HG03135 (cell line): ENCODE measurements around the gene C6orf89.

Experiments used
- ATAC-seq: cut with Tn5 transposase; IDR thresholded peaks from one replicate; pipeline ENCODE4 v1.9.1; 2021; ENCODE audit warnings: mild to moderate bottlenecking, moderate library complexity; ENCODE audit not compliant: unreplicated experiment

The C6orf89 gene

DNA sequence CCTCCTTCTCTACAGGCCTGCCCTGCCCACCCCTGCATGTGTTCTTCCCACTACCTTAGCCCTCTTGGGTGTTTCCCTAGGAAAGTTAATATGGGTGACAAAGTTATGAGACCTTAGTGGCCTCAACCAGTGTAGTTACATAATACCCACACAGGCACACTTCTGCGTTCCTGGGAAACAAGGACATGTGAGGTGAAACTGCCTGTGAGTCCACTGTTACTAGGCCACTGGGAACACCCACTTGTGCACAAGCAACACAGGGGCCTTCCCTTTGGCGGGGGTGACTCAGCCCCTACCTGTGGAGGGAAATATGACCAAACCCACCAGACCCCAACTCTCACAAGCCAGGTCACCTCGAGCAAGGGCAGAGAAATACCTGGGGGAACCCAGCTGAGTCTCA is 81.5 kb downstream of the C6orf89 start:
- ATAC-seq, result no peak

- no peak for ATAC-seq
These were observed 82.0 kb downstream of the C6orf89 start for GRCh38 chr6:36967757-36968156.

DNA sequence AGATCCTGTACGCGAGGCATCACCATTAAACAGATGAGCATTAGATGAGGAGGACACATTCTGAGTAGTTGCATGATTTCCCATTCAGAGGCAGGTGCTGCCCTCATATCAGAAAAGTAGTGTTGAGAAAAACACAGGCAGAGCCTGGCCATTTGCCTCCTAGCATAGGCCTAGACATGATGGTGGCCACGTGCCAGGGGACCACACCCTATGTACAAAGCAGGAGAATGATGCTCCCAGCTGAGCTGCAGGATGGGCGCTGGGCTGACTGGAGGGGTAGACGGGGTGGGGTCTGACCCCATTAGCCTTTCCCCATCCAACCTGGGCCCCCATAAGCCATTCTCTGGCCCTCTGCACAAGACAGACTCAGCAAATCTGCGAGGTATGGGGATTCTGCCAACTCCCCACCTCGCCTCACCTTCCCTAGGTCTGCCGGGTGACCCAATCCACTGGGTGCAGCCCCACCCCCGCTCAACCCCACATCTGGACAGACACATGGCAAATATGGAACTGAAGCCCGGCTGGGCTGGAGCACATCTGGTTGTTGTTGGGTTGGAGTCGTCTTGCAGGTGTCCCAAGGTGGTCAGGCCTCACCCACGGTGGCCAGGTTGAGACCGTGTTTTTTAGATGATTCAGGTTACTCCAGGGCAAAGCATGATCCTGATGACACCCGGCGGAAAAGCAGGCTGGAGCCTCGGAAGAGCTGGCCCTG is 82.7 kb downstream of the C6orf89 start:
- no peak for ATAC-seq

GRCh38 chr6:36969240-36969691 is 83.5 kb downstream of the C6orf89 start:
- no peak for ATAC-seq

DNA sequence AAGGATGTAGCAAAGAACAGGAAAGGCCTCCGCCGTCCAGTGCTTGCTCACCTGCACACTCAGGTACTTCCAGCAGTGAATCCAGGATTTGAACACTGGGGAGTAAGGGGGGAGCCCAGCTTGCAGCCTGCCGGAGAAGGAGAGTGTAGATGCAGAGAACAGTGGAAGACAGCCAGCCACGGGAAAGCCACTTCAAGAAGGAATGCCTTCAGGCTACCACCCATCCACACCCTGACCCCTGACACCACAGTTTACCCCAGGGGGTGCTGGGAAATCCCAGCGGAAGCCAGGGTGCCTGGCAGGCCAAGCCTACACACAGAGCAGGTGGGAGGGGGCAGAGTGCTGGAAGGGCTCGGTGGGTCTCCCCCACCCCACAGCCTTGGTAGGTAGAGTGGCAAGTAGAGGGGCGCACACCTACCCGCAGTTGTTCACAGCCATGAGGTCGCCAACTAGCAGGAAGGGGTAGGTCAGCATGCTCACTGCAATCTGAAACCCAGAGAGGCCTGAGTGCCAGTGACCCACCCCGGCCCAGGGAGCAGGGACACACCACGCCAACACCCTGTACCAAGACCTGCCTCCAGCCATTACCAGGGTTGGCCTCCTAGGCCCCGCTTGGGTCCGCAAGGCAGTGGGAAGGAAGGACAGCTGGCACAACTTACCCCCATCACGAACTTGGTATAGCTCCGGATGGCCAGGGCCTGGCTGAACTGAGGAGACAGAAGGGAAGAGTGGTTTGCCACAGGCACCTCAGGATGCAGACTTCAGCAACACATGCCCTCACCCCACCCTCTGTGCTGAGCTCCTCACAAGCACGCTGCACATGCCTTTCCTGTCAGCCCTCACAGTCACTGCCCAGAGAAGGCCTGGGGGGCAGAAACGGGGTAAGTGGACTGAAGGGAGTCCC is 84.5 kb downstream of the C6orf89 start:
- no peak for ATAC-seq

DNA sequence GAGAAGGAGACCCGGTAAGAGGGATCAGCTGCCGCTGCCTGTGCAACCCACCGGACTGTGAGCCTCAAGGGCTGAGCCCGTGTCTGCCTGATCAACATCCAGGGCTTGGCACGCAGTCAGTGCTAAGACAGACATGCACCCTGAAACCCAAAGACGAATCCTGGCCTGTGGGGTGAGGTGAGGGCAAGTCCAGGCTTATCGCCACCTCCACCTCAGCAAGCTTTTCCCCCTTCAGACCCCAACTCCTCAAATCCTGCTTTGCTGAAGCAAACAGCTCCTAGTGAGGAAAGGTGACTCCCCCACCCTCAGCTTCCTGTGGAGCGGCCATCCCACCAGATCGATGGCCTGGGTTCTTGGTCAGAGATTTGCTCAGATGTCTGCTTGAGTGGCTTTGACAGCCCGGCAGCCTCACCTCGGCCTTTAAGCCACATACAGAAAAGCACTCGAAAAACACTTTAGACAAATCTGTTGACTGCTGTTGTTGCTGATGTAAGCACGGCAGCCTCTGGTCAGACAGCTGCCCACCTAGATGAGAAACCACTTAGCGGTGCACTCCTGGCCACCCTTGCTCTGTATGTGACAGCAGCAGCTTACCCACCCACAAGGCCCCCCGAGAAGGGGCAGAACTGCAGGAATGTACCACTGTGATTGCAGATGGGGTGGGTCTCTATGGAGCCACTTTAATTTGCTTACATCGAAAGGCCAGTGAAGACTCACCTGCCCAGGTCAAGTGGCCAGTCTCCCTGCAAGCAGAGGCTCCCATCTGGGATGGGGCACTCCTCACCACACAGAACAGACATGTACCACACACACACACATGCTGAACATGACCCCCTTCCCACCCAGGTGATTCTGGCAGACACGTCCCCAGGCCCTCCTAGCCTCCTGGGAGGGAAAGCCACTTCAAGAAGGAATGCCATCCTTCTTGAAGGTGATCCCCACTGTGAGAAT is 85.4 kb downstream of the C6orf89 start:
- ATAC-seq, result no peak

GRCh38 chr6:36971921-36972673 is 86.3 kb downstream of the C6orf89 start:
- no peak for ATAC-seq

GRCh38 chr6:36973190-36973589 is 87.4 kb downstream of the C6orf89 start:
- no peak for ATAC-seq

- ATAC-seq, result no peak
These were observed 87.9 kb downstream of the C6orf89 start for GRCh38 chr6:36973647-36974046.

- ATAC-seq, result no peak
These were observed 89.7 kb downstream of the C6orf89 start for GRCh38 chr6:36975231-36976006.

DNA sequence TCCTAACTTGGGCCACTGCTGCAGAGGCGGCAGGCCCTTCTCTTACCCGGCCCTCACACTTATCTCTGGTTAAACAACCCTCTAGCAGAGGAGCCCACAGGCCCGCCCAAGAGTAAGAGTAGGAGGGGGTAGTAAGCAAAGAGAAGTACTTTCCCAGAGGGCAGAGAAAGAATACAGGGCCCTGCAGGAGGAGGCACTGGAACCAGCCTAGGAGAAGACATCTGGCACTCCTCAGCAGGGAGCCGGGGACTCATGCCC is 90.2 kb downstream of the C6orf89 start:
- ATAC-seq, result no peak

DNA sequence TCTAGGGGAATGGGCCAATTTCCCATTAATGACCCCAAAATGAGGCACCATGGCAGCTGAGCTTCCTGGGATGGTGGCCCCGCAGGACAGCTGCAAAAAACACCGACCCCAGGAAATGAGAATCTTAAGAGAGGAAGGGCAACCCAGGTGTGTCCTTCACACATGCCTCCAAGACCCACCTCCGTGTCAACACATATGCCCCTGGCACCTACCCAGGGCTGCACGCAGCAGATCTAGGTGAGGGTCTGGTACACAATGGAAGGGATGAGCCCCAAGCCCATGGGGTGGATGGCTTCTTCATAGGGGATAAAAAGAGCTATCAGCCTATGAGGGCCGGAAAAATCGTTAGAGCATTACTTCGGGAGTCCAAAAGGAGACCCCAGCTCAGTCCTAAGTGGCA is 90.8 kb downstream of the C6orf89 start:
- ATAC-seq, result no peak

- no peak for ATAC-seq
These were observed 91.2 kb downstream of the C6orf89 start for GRCh38 chr6:36976931-36977330.

GRCh38 chr6:36977470-36977941 is 91.8 kb downstream of the C6orf89 start:
- ATAC-seq, result no peak
